Measurements from ENCODE around the gene MEIS2.

Gene MEIS2

GRCh38 chr15:36867436-36867835 is 232.9 kb downstream of the MEIS2 start:
- Histone ChIP-seq H3K4me3 (ENCODE audit: low read depth, low read length) (no peak overlapping the region), H3K36me3 (ENCODE audit: control insufficient read depth in 2 of 2, insufficient read depth in 1 of 2, low read length in 2 of 2) (no peaks in the 10 kb centered on the region), H3K9me3 (ENCODE audit: control insufficient read depth, insufficient read depth, low read depth, low read length) (no peaks in the 10 kb centered on the region), H3K4me1 (ENCODE audit: control insufficient read depth, insufficient read depth, low read length) (peaks cover 2% of the 10 kb centered on the region; the same call in 1 of the 2 replicates), H3K27ac (ENCODE audit: extremely low read depth, low read depth, low read length) (no peak overlapping the region)
- TF ChIP-seq ZNF175 (tag by site-specific recombination; IDR thresholded peaks at IDR 0.05) (no peak), ZNF426 (tag by site-specific recombination; IDR thresholded peaks at IDR 0.05) (no peak), ZNF266 (tag by site-specific recombination; IDR thresholded peaks at IDR 0.05; ENCODE audit: low read depth) (no peak), PRDM6 (tag by site-specific recombination; IDR thresholded peaks at IDR 0.05) (no peak), ZNF302 (tag by site-specific recombination; IDR thresholded peaks at IDR 0.05; ENCODE audit: low read depth) (no peak), ZNF132 (tag by site-specific recombination; IDR thresholded peaks at IDR 0.05; ENCODE audit: borderline replicate concordance) (no peak), ZBTB6 (tag by site-specific recombination; IDR thresholded peaks at IDR 0.05) (no peak), ZNF311 (tag by site-specific recombination; IDR thresholded peaks at IDR 0.05; ENCODE audit: borderline replicate concordance) (no peak)
- POLR2A ChIA-PET = no interaction called here
- CTCF ChIA-PET = interaction anchor here (0.6 kb wide), 1 partner anchor 1171 kb away, joined by 3 read pairs; no protein-coding TSS in a partner anchor

- Histone ChIP-seq H3K4me3 (ENCODE audit: low read depth, low read length) (no peak overlapping the region), H3K9me3 (ENCODE audit: control insufficient read depth, insufficient read depth, low read depth, low read length) (no peaks in the 10 kb centered on the region), H3K27ac (ENCODE audit: extremely low read depth, low read depth, low read length) (no peak overlapping the region), H3K4me1 (ENCODE audit: control insufficient read depth, insufficient read depth, low read length) (peaks cover 2% of the 10 kb centered on the region; the same call in 1 of the 2 replicates), H3K36me3 (ENCODE audit: control insufficient read depth in 2 of 2, insufficient read depth in 1 of 2, low read length in 2 of 2) (no peaks in the 10 kb centered on the region)
- CTCF ChIA-PET = no interaction called here
- TF ChIP-seq ZNF221 (tag by site-specific recombination; IDR thresholded peaks at IDR 0.05; ENCODE audit: borderline replicate concordance) (no peak), ZNF837 (tag by site-specific recombination; IDR thresholded peaks at IDR 0.05) (no peak)
- POLR2A ChIA-PET = no interaction called here
Observed at GRCh38 chr15:36866896-36867295, 233.5 kb downstream of the MEIS2 start.

GRCh38 chr15:36863570-36863969 is 236.8 kb downstream of the MEIS2 start:
- Histone ChIP-seq H3K36me3 (ENCODE audit: control insufficient read depth in 2 of 2, insufficient read depth in 1 of 2, low read length in 2 of 2) (no peaks in the 10 kb centered on the region), H3K4me3 (ENCODE audit: low read depth, low read length) (no peak overlapping the region), H3K27ac (ENCODE audit: extremely low read depth, low read depth, low read length) (no peak overlapping the region), H3K9me3 (ENCODE audit: control insufficient read depth, insufficient read depth, low read depth, low read length) (no peaks in the 10 kb centered on the region), H3K4me1 (ENCODE audit: control insufficient read depth, insufficient read depth, low read length) (peaks cover 2% of the 10 kb centered on the region; the same call in 1 of the 2 replicates)
- ChIA-PET CTCF (interaction anchor here (0.7 kb wide), 1 partner anchor 270 kb away, joined by 3 read pairs; no protein-coding TSS in a partner anchor), POLR2A (no interaction called here)
- TF ChIP-seq ZBTB10 (tag by site-specific recombination; IDR thresholded peaks at IDR 0.05) (no peak), ZNF513 (tag by site-specific recombination; IDR thresholded peaks at IDR 0.05) (no peak), ZNF112 (tag by site-specific recombination; IDR thresholded peaks at IDR 0.05) (no peak), FEZF1 (tag by site-specific recombination; IDR thresholded peaks at IDR 0.05) (no peak), ZNF449 (tag by site-specific recombination; IDR thresholded peaks at IDR 0.05) (no peak), SCRT2 (tag by site-specific recombination; IDR thresholded peaks at IDR 0.05) (no peak), ZNF202 (tag by site-specific recombination; IDR thresholded peaks at IDR 0.05; ENCODE audit: borderline replicate concordance) (no peak), ZNF629 (tag by site-specific recombination; IDR thresholded peaks at IDR 0.05) (no peak), ZNF488 (tag by site-specific recombination; IDR thresholded peaks at IDR 0.05) (no peak), ZNF48 (tag by site-specific recombination; IDR thresholded peaks at IDR 0.05) (no peak), ZNF473 (tag by site-specific recombination; IDR thresholded peaks at IDR 0.05) (no peak), ZNF10 (tag by site-specific recombination; IDR thresholded peaks at IDR 0.05) (no peak)

Measured in HEK293 (cell line).